NCI-H187 (cell line): ENCODE data around the gene PODN.

Experiments used
- DNase-seq, 2 experiments: peaks; one replicate each; lab custom pipeline; 2025; lab: John Stamatoyannopoulos, UW

The PODN gene

GRCh38 chr1:53131590-53131938, 69.6 kb downstream of the PODN start:
- no peak for DNase-seq

DNA sequence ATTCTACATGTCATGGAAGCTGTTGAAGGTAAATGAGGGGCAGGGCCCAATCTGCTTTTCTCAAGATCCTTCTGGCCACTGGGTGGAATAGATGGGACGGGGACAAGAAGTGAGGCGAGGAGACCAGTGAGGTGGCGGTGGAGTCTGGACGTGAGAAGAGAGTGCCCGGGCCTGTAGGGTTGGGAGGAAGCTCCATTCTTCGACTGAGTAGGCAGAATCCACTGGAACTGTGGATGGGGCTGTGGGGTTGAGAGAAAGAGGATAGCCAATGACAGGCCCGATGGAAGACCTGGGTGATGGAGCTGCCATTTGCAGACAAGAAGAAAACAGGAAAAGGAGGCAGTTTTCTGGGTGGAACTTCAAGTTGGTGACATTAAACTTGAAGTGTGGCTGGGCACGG, 70.2 kb downstream of the PODN start:
- no peak for DNase-seq

DNA sequence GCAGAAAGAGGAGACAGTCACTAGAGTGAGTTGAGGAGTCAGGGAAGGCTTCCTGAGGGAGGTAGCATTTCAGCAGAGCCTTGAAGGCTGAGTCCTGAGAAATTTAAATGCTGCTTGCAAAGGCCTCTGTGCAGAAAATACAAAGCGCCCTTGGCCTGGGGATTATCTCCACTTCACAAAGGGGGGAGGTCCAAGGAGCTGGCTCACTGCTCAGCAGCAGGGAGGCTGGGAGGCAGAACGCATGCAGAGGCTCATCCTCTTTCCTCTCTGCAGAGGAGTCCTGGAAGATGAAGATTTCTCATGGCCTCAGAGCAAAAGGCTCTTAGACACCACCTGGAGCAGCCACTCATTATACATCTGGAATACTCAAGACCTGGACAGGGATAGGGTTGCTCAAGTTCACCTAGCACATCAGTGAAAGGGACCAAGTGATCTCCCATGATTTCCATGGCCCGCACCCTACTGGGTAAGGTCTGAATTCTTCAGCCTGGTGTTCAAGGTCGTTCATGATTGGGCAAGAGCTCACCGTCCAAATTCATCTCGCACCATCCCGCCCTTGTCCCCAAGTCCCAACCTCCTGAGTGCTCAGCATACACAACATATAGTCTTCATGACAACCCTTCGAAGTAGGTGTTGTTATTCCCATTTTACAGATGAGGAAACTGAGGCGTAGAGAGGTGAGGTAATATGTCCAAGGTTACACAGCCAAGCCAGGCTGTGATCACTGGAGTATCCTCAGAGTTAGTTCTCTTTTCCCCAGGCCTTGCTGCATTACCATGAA, 71.4 kb downstream of the PODN start:
- no peak for DNase-seq

- no peak for DNase-seq
Observed at GRCh38 chr1:53134042-53134485, 72.1 kb downstream of the PODN start.
